Panc1 (cell line): ENCODE data around the gene NINJ2. TPM values are rescaled to one million over a fixed set of nuclear protein-coding genes. Genes with fewer than 3 reads are reported as not detected.

Experiments used
- ATAC-seq: fragments of 200-7000 bp; cut with Tn5 transposase; 2 replicates; pipeline ENCODE4 v1.9.1; 2020; ENCODE audit warnings: mild to moderate bottlenecking, moderate library complexity
- BruUV-seq: library from RNA; stranded (reverse); fragments of 400-500 nt; replicated peaks from 2 replicates; lab custom pipeline; 2021; lab: Mats Ljungman, UMichigan
- CTCF ChIA-PET: fragments of 300-600 bp; sonication (Branson Sonifier 250); formaldehyde crosslinking; loops from one replicate; lab custom pipeline; 2022; ENCODE audit warnings: antibody characterized with exemption; lab: Charles Lee
- POLR2A ChIA-PET: fragments of 300-600 bp; sonication (Branson Sonifier 250); formaldehyde crosslinking; loops from one replicate; lab custom pipeline; 2022; ENCODE audit warnings: antibody characterized with exemption; lab: Charles Lee
- DNase-seq: peaks from one replicate; pipeline ENCODE4 v3.0.0-alpha.2; 2010; ENCODE audit warnings: low read depth, low spot score
- H3K27ac ChIP-seq: 2 replicates; pipeline ENCODE4 v1.5.1; 2011; ENCODE audit warnings: mild to moderate bottlenecking, low read length, inconsistent platforms
- H3K27me3 ChIP-seq: fragments of 200-500 bp; sonication (Bioruptor generic); 2 replicates; pipeline ENCODE4 v1.6.0; 2014; ENCODE audit warnings: low read length, inconsistent platforms; ENCODE audit not compliant: control insufficient read depth, insufficient read depth
- H3K36me3 ChIP-seq: fragments of 200-500 bp; sonication (Bioruptor generic); 2 replicates; pipeline ENCODE4 v1.5.1; 2014; ENCODE audit warnings: inconsistent platforms, mild to moderate bottlenecking, low read length, moderate library complexity; ENCODE audit not compliant: control insufficient read depth, insufficient read depth
- H3K4me1 ChIP-seq: 2 replicates; pipeline ENCODE4 v1.5.1; 2011; ENCODE audit warnings: inconsistent platforms, mild to moderate bottlenecking, low read length, moderate library complexity; ENCODE audit not compliant: control insufficient read depth, insufficient read depth
- H3K4me3 ChIP-seq, 2 experiments: 2 replicates each; pipeline ENCODE4 v1.5.1; 2011 to 2012; ENCODE audit warnings: low read depth in 2 of 2, low read length in 2 of 2, mild to moderate bottlenecking in 2 of 2, inconsistent platforms in 1 of 2, moderate library complexity in 1 of 2
- H3K9me3 ChIP-seq: fragments of 200-500 bp; sonication (Bioruptor generic); 2 replicates; pipeline ENCODE4 v1.5.1; 2014; ENCODE audit warnings: low read depth, mild to moderate bottlenecking, inconsistent platforms, low read length, moderate library complexity; ENCODE audit not compliant: control insufficient read depth, insufficient read depth
- in situ Hi-C: cut with HindIII; loops from 2 replicates; pipeline ENCODE4 v1.10.0; 2016; ENCODE audit warnings: low sequenced_read_pairs, low pct_unique_long_range_greater_than_20kb
- intact Hi-C: fragments of 100-400 bp; cut with micrococcal nuclease; formaldehyde crosslinking; loops from one replicate; pipeline ENCODE4 v1.10.0; 2022; ENCODE audit not compliant: unreplicated experiment
- total RNA-seq: library from RNA; stranded (reverse); gene quantifications from one replicate; pipeline ENCODE4 v1.2.1, GENCODE V29; 2021; ENCODE audit not compliant: unreplicated experiment
- TF ChIP-seq, protein P1 (sequence below), 2 experiments: IDR thresholded peaks; 2 replicates each; pipeline ENCODE4 v1.6.1; 2011 to 2012; ENCODE audit warnings: low read depth in 2 of 2, control low read depth in 1 of 2, low read length in 1 of 2, mild to moderate bottlenecking in 1 of 2, moderate library complexity in 1 of 2; ENCODE audit not compliant: insufficient read depth in 1 of 2
- TF ChIP-seq, protein P2 (sequence below): fragments of 450-650 bp; IDR thresholded peaks from 2 replicates; pipeline ENCODE4 v1.5.1; 2017; ENCODE audit warnings: mild to moderate bottlenecking

NINJ2 gene
- total RNA-seq, 1 experiment from 2014 or later: 1.9 TPM

DNA sequence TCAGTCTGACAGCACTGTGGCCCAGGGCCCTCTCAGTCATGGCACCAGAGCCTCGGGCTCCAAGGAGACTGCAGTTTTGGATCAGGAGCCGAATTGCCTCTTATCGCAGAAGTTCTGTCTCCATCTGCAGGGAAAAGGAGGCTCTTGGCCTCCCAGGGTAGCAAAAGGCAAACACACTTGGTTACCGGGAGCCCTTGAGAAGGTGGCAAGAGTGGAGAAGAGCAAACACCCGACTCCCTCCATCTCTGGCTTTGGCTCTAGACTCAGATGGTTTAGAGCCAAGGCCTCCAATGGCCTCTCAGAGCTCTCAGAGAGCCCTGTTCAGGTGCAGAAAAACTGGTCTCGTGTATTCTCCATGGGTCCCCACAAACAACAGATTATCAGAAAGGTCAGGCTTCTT, 44.6 kb downstream of the NINJ2 start:
- intact Hi-C loops (no loop called here), in situ Hi-C loops (no loop called here)
- Histone ChIP-seq H3K4me3 (no peak overlapping the region), H3K36me3 (no peaks in the 10 kb centered on the region), H3K27ac (peak overlapping the region; percentile 57), H3K9me3 (no peaks in the 10 kb centered on the region), H3K27me3 (no peaks in the 10 kb centered on the region), H3K4me1 (peaks cover 20% of the 10 kb centered on the region)
- ATAC-seq (no peak), DNase-seq (no peak)
- TF ChIP-seq, protein P1, sequence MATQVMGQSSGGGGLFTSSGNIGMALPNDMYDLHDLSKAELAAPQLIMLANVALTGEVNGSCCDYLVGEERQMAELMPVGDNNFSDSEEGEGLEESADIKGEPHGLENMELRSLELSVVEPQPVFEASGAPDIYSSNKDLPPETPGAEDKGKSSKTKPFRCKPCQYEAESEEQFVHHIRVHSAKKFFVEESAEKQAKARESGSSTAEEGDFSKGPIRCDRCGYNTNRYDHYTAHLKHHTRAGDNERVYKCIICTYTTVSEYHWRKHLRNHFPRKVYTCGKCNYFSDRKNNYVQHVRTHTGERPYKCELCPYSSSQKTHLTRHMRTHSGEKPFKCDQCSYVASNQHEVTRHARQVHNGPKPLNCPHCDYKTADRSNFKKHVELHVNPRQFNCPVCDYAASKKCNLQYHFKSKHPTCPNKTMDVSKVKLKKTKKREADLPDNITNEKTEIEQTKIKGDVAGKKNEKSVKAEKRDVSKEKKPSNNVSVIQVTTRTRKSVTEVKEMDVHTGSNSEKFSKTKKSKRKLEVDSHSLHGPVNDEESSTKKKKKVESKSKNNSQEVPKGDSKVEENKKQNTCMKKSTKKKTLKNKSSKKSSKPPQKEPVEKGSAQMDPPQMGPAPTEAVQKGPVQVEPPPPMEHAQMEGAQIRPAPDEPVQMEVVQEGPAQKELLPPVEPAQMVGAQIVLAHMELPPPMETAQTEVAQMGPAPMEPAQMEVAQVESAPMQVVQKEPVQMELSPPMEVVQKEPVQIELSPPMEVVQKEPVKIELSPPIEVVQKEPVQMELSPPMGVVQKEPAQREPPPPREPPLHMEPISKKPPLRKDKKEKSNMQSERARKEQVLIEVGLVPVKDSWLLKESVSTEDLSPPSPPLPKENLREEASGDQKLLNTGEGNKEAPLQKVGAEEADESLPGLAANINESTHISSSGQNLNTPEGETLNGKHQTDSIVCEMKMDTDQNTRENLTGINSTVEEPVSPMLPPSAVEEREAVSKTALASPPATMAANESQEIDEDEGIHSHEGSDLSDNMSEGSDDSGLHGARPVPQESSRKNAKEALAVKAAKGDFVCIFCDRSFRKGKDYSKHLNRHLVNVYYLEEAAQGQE (IDR thresholded peaks at IDR 0.05; ENCODE audit: insufficient read depth in 1 of 2, low read depth in 2 of 2, low read length in 1 of 2): no peak
- no TSS peak for BruUV-seq
- ChIA-PET CTCF (interaction anchor here (0.6 kb wide), 1 partner anchor 174 kb away, joined by 4 read pairs; no protein-coding TSS in a partner anchor), POLR2A (no interaction called here)

DNA sequence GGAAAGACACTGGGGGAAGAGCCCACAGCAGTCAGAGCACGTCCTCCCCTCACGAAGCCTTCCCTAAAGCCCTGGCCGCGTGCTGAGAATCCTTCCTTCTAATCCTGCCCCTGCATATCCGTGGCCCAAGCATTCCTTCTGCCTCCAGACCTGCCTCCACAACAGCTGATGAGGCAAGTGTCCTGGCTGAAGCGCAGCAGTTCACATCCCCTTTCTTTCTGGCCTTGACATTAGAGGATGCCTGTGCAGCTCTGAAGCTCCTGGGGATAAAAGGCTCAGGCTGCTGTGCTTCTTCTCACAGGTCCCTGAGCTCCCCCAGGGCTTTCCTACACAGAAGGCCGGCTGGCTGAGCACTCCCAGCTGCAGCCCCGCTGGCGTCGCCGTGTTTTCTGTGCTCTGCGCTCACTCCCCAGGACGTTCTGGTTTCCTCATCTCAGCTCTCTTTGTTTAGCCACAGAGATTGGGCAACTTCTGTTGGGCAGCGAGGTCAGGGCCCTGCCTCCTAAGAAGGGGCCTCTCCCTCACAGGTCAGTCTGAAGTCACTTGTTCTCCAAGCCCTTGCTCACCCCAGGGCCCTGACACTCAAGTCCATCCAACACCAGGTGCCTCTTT, 45.8 kb downstream of the NINJ2 start:
- Histone ChIP-seq H3K9me3 (no peaks in the 10 kb centered on the region), H3K4me3 (no peak overlapping the region), H3K27me3 (no peaks in the 10 kb centered on the region), H3K27ac (peak overlapping the region; percentile 65; the same call in 1 of the 2 replicates), H3K36me3 (no peaks in the 10 kb centered on the region), H3K4me1 (peaks cover 9% of the 10 kb centered on the region)
- no TSS peak for BruUV-seq
- ChIA-PET CTCF (no interaction called here), POLR2A (no interaction called here)
- in situ Hi-C loops: no loop called here
- TF ChIP-seq, protein P1 (IDR thresholded peaks at IDR 0.05; ENCODE audit: insufficient read depth in 1 of 2, low read depth in 2 of 2, low read length in 1 of 2): no peak
- TF ChIP-seq, protein P2, sequence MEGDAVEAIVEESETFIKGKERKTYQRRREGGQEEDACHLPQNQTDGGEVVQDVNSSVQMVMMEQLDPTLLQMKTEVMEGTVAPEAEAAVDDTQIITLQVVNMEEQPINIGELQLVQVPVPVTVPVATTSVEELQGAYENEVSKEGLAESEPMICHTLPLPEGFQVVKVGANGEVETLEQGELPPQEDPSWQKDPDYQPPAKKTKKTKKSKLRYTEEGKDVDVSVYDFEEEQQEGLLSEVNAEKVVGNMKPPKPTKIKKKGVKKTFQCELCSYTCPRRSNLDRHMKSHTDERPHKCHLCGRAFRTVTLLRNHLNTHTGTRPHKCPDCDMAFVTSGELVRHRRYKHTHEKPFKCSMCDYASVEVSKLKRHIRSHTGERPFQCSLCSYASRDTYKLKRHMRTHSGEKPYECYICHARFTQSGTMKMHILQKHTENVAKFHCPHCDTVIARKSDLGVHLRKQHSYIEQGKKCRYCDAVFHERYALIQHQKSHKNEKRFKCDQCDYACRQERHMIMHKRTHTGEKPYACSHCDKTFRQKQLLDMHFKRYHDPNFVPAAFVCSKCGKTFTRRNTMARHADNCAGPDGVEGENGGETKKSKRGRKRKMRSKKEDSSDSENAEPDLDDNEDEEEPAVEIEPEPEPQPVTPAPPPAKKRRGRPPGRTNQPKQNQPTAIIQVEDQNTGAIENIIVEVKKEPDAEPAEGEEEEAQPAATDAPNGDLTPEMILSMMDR: no peak
- DNase-seq: no peak
- intact Hi-C loops: no loop called here
- no peak for ATAC-seq
